Mesothelial cell of epicardium (in vitro differentiated cells): Measurements from ENCODE around the gene ADAMTS12. TPM values are rescaled to one million over a fixed set of nuclear protein-coding genes. Genes with fewer than 3 reads are reported as not detected.

ENCODE experiments used
- DNase-seq, 2 experiments: peaks; one replicate each; pipeline ENCODE4 v3.0.0; 2021; ENCODE audit warnings: low spot score in 2 of 2; ENCODE audit not compliant: unreplicated experiment in 2 of 2
- H3K27ac Mint-ChIP-seq: 2 replicates; pipeline ENCODE4 v1.8.0; 2021; ENCODE audit warnings: mixed read lengths
- H3K27me3 Mint-ChIP-seq: 2 replicates; pipeline ENCODE4 v1.8.0; 2021; ENCODE audit warnings: low read depth, mixed read lengths
- H3K36me3 Mint-ChIP-seq: 2 replicates; pipeline ENCODE4 v1.8.0; 2021; ENCODE audit warnings: mixed read lengths
- H3K4me1 Mint-ChIP-seq: 2 replicates; pipeline ENCODE4 v1.8.0; 2021; ENCODE audit warnings: mixed read lengths
- H3K4me3 Mint-ChIP-seq: 2 replicates; pipeline ENCODE4 v1.8.0; 2021; ENCODE audit warnings: mild to moderate bottlenecking, moderate library complexity, mixed read lengths
- H3K9me3 Mint-ChIP-seq: 2 replicates; pipeline ENCODE4 v1.8.0; 2021; ENCODE audit warnings: mixed read lengths
- total RNA-seq: library from RNA; stranded (reverse); gene quantifications from 3 replicates; pipeline ENCODE4 v1.2.1, GENCODE V29; 2021
- TF ChIP-seq, protein P1 (sequence below): fragments of 200-600 bp; sonication (generic); IDR thresholded peaks from one replicate; pipeline ENCODE4 v1.5.0; 2021; ENCODE audit warnings: antibody characterized with exemption; ENCODE audit not compliant: unreplicated experiment

The ADAMTS12 gene
- total RNA-seq, 1 donor from 2014 or later = 14.0 TPM

- Mint-ChIP-seq H3K36me3 (no peaks in the 10 kb centered on the region), H3K4me1 (peaks cover 17% of the 10 kb centered on the region), H3K9me3 (no peaks in the 10 kb centered on the region), H3K4me3 (no peak overlapping the region), H3K27me3 (no peaks in the 10 kb centered on the region), H3K27ac (peak overlapping the region; percentile 7)
- no peak for DNase-seq
- TF ChIP-seq, protein P1, sequence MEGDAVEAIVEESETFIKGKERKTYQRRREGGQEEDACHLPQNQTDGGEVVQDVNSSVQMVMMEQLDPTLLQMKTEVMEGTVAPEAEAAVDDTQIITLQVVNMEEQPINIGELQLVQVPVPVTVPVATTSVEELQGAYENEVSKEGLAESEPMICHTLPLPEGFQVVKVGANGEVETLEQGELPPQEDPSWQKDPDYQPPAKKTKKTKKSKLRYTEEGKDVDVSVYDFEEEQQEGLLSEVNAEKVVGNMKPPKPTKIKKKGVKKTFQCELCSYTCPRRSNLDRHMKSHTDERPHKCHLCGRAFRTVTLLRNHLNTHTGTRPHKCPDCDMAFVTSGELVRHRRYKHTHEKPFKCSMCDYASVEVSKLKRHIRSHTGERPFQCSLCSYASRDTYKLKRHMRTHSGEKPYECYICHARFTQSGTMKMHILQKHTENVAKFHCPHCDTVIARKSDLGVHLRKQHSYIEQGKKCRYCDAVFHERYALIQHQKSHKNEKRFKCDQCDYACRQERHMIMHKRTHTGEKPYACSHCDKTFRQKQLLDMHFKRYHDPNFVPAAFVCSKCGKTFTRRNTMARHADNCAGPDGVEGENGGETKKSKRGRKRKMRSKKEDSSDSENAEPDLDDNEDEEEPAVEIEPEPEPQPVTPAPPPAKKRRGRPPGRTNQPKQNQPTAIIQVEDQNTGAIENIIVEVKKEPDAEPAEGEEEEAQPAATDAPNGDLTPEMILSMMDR = no peak
These were observed 39.5 kb downstream of the ADAMTS12 start for GRCh38 chr5:33852319-33852718.

DNA sequence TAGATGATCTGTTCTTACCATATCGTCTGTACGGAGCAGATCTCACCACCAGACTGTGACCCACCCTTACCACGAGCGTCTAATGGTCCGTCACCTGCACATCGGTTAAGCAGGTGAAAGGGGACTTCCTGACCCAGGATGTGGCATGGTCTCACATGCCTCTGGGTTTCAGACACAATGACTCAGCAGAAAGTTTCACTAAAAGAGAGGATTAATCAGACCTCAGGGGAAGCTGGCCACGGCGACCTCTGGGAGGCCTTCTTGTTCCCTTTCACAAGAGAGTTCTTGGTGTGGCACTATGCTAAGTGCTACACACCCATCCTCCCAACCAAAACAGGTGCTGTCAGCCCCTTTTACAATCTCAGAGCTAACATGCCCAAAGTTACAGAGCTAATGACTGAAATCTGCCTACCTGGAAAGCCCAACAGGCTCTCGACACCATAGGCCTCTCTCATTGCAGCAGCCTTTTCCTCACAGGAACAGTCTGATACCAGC lies 41.6 kb downstream of the ADAMTS12 start:
- DNase-seq = no peak
- Mint-ChIP-seq H3K27ac (no peak overlapping the region), H3K4me3 (no peak overlapping the region), H3K36me3 (no peaks in the 10 kb centered on the region), H3K9me3 (no peaks in the 10 kb centered on the region), H3K4me1 (peaks cover 17% of the 10 kb centered on the region), H3K27me3 (no peaks in the 10 kb centered on the region)
- TF ChIP-seq, protein P1 = no peak

DNA sequence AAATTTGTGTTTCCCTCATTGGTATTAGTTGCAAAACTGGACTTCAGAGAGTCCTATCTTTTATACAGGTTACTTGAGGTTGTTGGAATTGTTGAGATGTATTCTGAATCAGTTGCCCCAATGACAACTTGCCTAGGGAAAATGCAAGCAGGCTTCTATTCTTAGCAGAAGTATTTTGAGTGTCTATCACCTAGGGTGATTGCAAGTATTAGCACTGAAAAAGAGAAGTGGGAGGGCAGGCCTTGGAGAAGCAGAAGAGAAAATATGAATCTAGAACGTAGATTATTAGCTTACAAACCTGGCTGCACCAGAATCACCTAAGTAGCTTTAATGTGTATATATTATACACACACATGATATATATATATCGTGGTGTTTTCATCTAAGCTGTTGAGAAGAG lies 43.2 kb downstream of the ADAMTS12 start:
- H3K36me3 Mint-ChIP-seq = no peaks in the 10 kb centered on the region
- no peak for DNase-seq
- H3K4me1 Mint-ChIP-seq = peaks cover 8% of the 10 kb centered on the region
- H3K27me3 Mint-ChIP-seq = no peaks in the 10 kb centered on the region
- TF ChIP-seq, protein P1 = no peak
- no peak overlapping the region for H3K27ac Mint-ChIP-seq
- H3K9me3 Mint-ChIP-seq = peaks cover under 1% of the 10 kb centered on the region
- H3K4me3 Mint-ChIP-seq = no peak overlapping the region

- no peak for DNase-seq
- no peaks in the 10 kb centered on the region for H3K36me3 Mint-ChIP-seq
- peaks cover 6% of the 10 kb centered on the region for H3K9me3 Mint-ChIP-seq
- no peak overlapping the region for H3K4me3 Mint-ChIP-seq
- H3K4me1 Mint-ChIP-seq = peaks cover under 1% of the 10 kb centered on the region
- TF ChIP-seq, protein P1 = no peak
- H3K27ac Mint-ChIP-seq = no peak overlapping the region
- H3K27me3 Mint-ChIP-seq = no peaks in the 10 kb centered on the region
These were observed 44.9 kb downstream of the ADAMTS12 start for GRCh38 chr5:33846851-33847250.

GRCh38 chr5:33843579-33843978 lies 48.2 kb downstream of the ADAMTS12 start:
- DNase-seq = no peak

More at GRCh38 chr5:33843579-33843978, 48.2 kb downstream of the ADAMTS12 start:
- H3K4me1 Mint-ChIP-seq = no peaks in the 10 kb centered on the region
- TF ChIP-seq, protein P1 = no peak
- no peak overlapping the region for H3K27ac Mint-ChIP-seq
- H3K36me3 Mint-ChIP-seq = no peaks in the 10 kb centered on the region
- no peaks in the 10 kb centered on the region for H3K27me3 Mint-ChIP-seq
- H3K4me3 Mint-ChIP-seq = no peak overlapping the region
- peaks cover 6% of the 10 kb centered on the region for H3K9me3 Mint-ChIP-seq
